GM21825 (cell line): ENCODE results near the gene S100A10.

Experiments used
- ATAC-seq: cut with Tn5 transposase; IDR thresholded peaks from one replicate; pipeline ENCODE4 v1.9.1; 2021; ENCODE audit warnings: mild to moderate bottlenecking, moderate library complexity; ENCODE audit not compliant: unreplicated experiment

The S100A10 gene

DNA sequence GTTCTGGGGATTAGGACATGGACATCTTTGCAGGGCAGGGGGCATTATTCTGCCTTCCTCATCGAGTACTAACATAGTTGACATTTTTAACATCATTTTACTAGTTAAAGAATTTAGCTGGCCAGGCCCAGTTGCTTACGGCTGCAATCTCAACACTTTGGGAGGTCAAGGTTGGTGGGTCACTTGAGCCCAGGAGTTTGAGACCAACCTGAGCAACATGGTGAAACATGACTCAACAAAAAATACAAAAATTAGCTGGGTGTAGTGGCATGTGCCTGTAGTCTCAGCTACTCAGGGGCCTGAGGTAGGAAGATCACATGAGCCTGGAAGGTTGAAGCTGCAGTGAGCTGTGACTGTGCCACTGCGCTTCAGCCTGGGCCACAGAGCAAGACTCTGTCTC, 54.5 kb downstream of the S100A10 start:
- ATAC-seq, result no peak

DNA sequence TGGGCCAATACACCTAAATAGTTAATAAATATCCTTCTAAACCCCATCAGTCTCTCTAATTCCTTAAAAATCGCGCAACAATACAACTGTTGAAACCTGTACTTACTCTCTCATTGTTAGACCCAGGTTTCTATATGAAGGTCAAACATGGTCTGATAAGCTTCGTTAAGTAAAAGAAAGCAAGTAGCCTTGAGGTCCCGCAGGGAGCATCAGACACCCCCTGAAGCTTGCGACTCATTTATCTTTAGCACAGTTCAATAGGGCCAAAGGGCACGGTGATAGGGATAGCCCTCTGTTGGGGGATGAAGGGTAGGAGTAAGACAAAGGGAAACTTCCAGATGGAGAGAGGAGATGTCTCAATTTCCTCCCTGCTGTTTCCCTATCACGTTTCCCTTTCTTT, 57.0 kb downstream of the S100A10 start:
- ATAC-seq, result no peak

DNA sequence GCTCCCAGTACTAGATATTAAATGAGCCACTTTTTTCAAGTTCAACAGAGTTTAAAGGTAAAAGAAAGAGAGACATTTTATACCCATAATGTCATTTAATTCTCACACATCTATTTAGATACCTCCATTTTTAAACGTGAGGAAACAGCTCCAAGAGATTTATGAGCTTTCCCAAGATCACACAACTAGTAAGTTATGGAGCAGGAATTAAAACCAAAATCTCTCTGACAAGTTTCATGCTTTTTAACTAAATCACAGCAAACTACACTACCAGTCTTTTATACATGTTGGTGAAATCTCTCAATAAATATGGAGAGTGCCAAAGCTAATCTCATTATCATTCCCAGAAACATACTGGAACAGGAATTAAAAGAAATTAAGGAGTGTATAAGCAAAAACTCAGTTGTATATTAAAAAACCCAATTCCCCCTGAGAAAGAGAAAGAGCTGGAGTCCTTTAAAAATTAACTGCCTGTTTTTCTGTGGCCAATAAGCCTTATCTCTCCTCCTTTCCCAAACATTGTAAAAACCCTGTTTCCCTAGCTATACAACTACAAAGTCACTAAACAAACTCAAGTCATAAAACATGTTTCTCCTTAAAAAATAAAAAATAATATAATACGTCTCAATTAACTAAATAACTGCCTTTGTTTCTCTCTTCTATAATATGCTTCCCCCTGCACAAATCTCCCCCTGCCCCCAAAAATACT, 57.6 kb downstream of the S100A10 start:
- ATAC-seq, result no peak

DNA sequence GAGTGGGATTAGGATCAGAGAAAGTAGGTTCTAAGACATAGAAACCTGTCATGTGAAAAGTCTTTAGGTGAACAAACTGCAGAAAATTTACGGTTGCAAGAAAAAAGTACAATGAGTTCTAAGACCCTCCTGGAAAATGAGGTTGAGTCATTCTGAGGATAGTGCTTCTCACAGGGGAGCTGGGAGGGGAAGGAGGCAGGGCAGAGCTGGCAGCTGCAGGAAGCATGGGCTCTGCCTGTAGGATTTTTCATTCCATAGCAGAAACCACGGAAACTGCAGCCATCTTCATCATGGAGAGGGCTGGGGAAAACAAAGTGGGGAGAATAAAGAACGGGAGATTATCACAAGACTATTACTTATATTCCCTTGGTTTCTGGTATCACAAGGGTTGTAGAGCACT, 58.5 kb downstream of the S100A10 start:
- no peak for ATAC-seq

DNA sequence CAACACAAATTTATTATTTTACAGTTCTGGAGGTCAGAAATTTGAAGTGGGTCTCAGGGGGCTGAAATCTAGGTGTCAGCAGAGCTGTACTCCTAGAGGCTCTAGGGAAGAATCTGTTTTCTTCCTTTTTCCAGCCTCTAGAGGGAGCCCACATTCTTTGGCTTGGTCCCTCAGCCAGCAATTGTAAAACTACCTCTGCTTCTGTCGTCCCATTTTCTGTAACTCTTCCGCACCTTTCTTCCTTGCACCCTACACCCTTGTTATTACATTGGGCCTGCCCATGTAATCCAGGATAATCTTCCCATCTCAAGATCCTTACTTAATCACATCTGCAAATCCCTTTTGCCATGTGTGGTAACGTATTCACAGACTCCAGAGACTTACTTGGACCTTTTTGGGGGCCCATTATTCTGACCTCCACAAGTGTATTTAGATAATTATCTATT, 59.6 kb downstream of the S100A10 start:
- no peak for ATAC-seq
